IMR-90 (cell line): Measurements from ENCODE around the gene SGMS1. TPM values are rescaled to one million over a fixed set of nuclear protein-coding genes. Genes with fewer than 3 reads are reported as not detected.

Source experiments
- ATAC-seq: fragments of 200-7000 bp; cut with Tn5 transposase; 2 replicates; pipeline ENCODE4 v1.9.1; 2020; ENCODE audit warnings: low read depth, mild to moderate bottlenecking, moderate library complexity
- BruUV-seq: library from RNA; stranded (reverse); fragments of 400-500 nt; replicated peaks from 2 replicates; lab custom pipeline; 2021; lab: Mats Ljungman, UMichigan
- CTCF ChIA-PET: fragments of 300-600 bp; formaldehyde crosslinking; extraction: SDS; loops from one replicate; lab custom pipeline; 2021; ENCODE audit warnings: antibody characterized with exemption; lab: Yijun Ruan, JAX
- POLR2A ChIA-PET: fragments of 300-600 bp; sonication (Branson Sonifier 250); formaldehyde crosslinking; loops from one replicate; lab custom pipeline; 2022; ENCODE audit warnings: antibody characterized with exemption; ENCODE audit not compliant: unreplicated experiment; lab: Charles Lee
- DNase-seq: peaks from one replicate; pipeline ENCODE4 v3.0.0; 2013
- H2AFZ ChIP-seq: replicated peaks from 2 replicates; pipeline ENCODE3; 2013; ENCODE audit warnings: low read length, mild to moderate bottlenecking; ENCODE audit not compliant: poor library complexity
- H2AK5ac ChIP-seq: 2 replicates; pipeline ENCODE4 v1.6.1; 2013; ENCODE audit warnings: low read depth, low read length, inconsistent platforms
- H2AK9ac ChIP-seq: replicated peaks from 2 replicates; pipeline ENCODE3; 2013; ENCODE audit warnings: mild to moderate bottlenecking, low read depth, low read length, moderate library complexity; ENCODE audit not compliant: poor library complexity
- H2BK120ac ChIP-seq: 2 replicates; pipeline ENCODE4 v1.6.1; 2013; ENCODE audit warnings: low read depth, low read length, inconsistent platforms
- H2BK15ac ChIP-seq: 3 replicates; pipeline ENCODE4 v1.6.1; 2013; ENCODE audit warnings: low read depth, low read length, inconsistent platforms
- H2BK20ac ChIP-seq: 2 replicates; pipeline ENCODE4 v1.6.1; 2013; ENCODE audit warnings: low read depth, mild to moderate bottlenecking, inconsistent platforms, low read length, moderate library complexity
- H2BK5ac ChIP-seq: 2 replicates; pipeline ENCODE4 v1.6.1; 2013; ENCODE audit warnings: mild to moderate bottlenecking, low read depth, low read length, inconsistent platforms; ENCODE audit not compliant: poor library complexity, severe bottlenecking
- H3K14ac ChIP-seq: replicated peaks from 2 replicates; pipeline ENCODE4 v1.6.1; 2013; ENCODE audit warnings: low read depth, low read length, inconsistent platforms
- H3K18ac ChIP-seq: 2 replicates; pipeline ENCODE4 v1.6.1; 2013; ENCODE audit warnings: low read depth, low read length, control low read depth
- H3K23ac ChIP-seq: 2 replicates; pipeline ENCODE4 v1.6.1; 2013; ENCODE audit warnings: low read depth, low read length, inconsistent platforms
- H3K27ac ChIP-seq: 2 replicates; pipeline ENCODE4 v1.5.1; 2013; ENCODE audit warnings: mild to moderate bottlenecking, control low read depth, low read length; ENCODE audit not compliant: insufficient read depth
- H3K27me3 ChIP-seq: 2 replicates; pipeline ENCODE4 v1.6.1; 2013; ENCODE audit warnings: low read length; ENCODE audit not compliant: control insufficient read depth, insufficient read depth
- H3K36me3 ChIP-seq: 2 replicates; pipeline ENCODE4 v1.6.1; 2013; ENCODE audit warnings: low read length, mixed read lengths; ENCODE audit not compliant: control insufficient read depth, insufficient read depth
- H3K4ac ChIP-seq: 2 replicates; pipeline ENCODE4 v1.6.1; 2013; ENCODE audit warnings: low read depth, low read length, inconsistent platforms
- H3K4me1 ChIP-seq: 2 replicates; pipeline ENCODE4 v1.6.1; 2013; ENCODE audit warnings: low read length, mixed read lengths; ENCODE audit not compliant: control insufficient read depth, insufficient read depth
- H3K4me2 ChIP-seq: 2 replicates; pipeline ENCODE4 v1.6.1; 2013; ENCODE audit warnings: low read depth, mild to moderate bottlenecking, control low read depth, low read length, moderate library complexity
- H3K4me3 ChIP-seq: 2 replicates; pipeline ENCODE4 v1.5.1; 2013; ENCODE audit warnings: low read depth, mild to moderate bottlenecking, control low read depth, low read length, moderate library complexity; ENCODE audit not compliant: insufficient read depth
- H3K56ac ChIP-seq: 2 replicates; pipeline ENCODE4 v1.6.1; 2013; ENCODE audit warnings: low read length, inconsistent platforms; ENCODE audit not compliant: insufficient read depth; ENCODE audit errors: extremely low read depth
- H3K79me1 ChIP-seq, 2 experiments: 2 replicates each; pipeline ENCODE4 v1.6.1; 2013; ENCODE audit warnings: low read length in 2 of 2, inconsistent platforms in 1 of 2, low read depth in 1 of 2
- H3K9ac ChIP-seq: 2 replicates; pipeline ENCODE4 v1.6.1; 2013; ENCODE audit warnings: low read depth, low read length, control low read depth
- H3K9me1 ChIP-seq: 2 replicates; pipeline ENCODE4 v1.6.1; 2013; ENCODE audit warnings: low read length, inconsistent platforms; ENCODE audit not compliant: insufficient read depth
- H3K9me3 ChIP-seq: 2 replicates; pipeline ENCODE4 v1.6.1; 2013; ENCODE audit warnings: low read length; ENCODE audit not compliant: control insufficient read depth, insufficient read depth
- H4K20me1 ChIP-seq: 2 replicates; pipeline ENCODE4 v1.6.1; 2013; ENCODE audit warnings: low read length, inconsistent platforms; ENCODE audit not compliant: insufficient read depth
- H4K5ac ChIP-seq: 2 replicates; pipeline ENCODE4 v1.6.1; 2013; ENCODE audit warnings: mild to moderate bottlenecking, low read depth, low read length, control low read depth
- H4K8ac ChIP-seq, 2 experiments: 2 replicates each; pipeline ENCODE4 v1.6.1; 2013; ENCODE audit warnings: low read depth in 2 of 2, low read length in 2 of 2, control low read depth in 1 of 2, inconsistent platforms in 1 of 2
- H4K91ac ChIP-seq: 2 replicates; pipeline ENCODE4 v1.6.1; 2013; ENCODE audit warnings: low read depth, low read length, inconsistent platforms; ENCODE audit not compliant: insufficient read depth
- CEBPB ChIP-seq: IDR thresholded peaks from 2 replicates; pipeline ENCODE4 v1.6.1; 2012; ENCODE audit warnings: low read depth, low read length, improper control_type of control experiment
- FOS ChIP-seq: fragments of 150-350 bp; IDR thresholded peaks from 2 replicates; pipeline ENCODE4 v1.6.1; 2016; ENCODE audit warnings: low read depth, low read length
- MAFK ChIP-seq: IDR thresholded peaks from 2 replicates; pipeline ENCODE4 v1.6.1; 2012; ENCODE audit warnings: low read depth, low read length, improper control_type of control experiment
- whole genome bisulfite sequencing, 2 experiments: methylation state at CpG; one replicate each; pipeline versions ENCODE4 v1.1.5 to v1.1.7; 2013; ENCODE audit warnings: missing lambda C conversion rate in 2 of 2; ENCODE audit not compliant: insufficient read length in 1 of 2; ENCODE audit errors: extremely low coverage in 2 of 2; 5-methylcytosine and 5-hydroxymethylcytosine counted together
- dilution Hi-C: fragments of 300-500 bp; cut with HindIII; formaldehyde crosslinking; loops from one replicate; pipeline ENCODE4 v1.14.3; 2018; ENCODE audit warnings: low sequenced_read_pairs; ENCODE audit not compliant: unreplicated experiment
- in situ Hi-C: fragments of 300-500 bp; cut with MboI; formaldehyde crosslinking; loops from 3 replicates; pipeline ENCODE4 v1.14.3; 2019; ENCODE audit warnings: low sequenced_read_pairs, inconsistent platforms, mixed read lengths
- intact Hi-C: fragments of 100-400 bp; cut with micrococcal nuclease; formaldehyde crosslinking; loops from 2 replicates; pipeline ENCODE4 v1.10.0; 2022
- polyA plus RNA-seq, 3 experiments: library from polyadenylated mRNA; depleted of rRNA; stranded (reverse); fragments of >200 nt; gene quantifications; 2 replicates each; pipeline ENCODE4 v1.2.3, GENCODE V29; 2012; ENCODE audit warnings: low replicate concordance in 1 of 3
- total RNA-seq: library from RNA; depleted of rRNA; stranded (reverse); fragments of >200 nt; gene quantifications from 2 replicates; pipeline ENCODE4 v1.2.3, GENCODE V29; 2012

Gene SGMS1
- total and polyA plus RNA-seq, 2 of the 4 experiments (the other 2 are of a cell fraction), result 9.8 to 30.8 TPM

GRCh38 chr10:50511492-50512213 is 112.1 kb downstream of the SGMS1 start:
- no peak overlapping the region for H4K5ac ChIP-seq
- H3K14ac ChIP-seq, result 0 out of 2 replicates have a peak overlapping the region, but pooled peaks have one; percentile 2
- WGBS, 2 experiments, result 67% methylated on average over 1 of the region's 5 CpGs; no CpG with 5 or more reads in 1 of the 2 experiments
- peaks cover 0 to 32% of the 10 kb centered on the region in 2 experiments; a peak in 2 of 4 replicates for H3K79me1 ChIP-seq
- no peak overlapping the region for H3K4me3 ChIP-seq
- POLR2A ChIA-PET, result no interaction called here
- no peak overlapping the region for H4K91ac ChIP-seq
- dilution Hi-C loops (no loop called here), in situ Hi-C loops (no loop called here), intact Hi-C loops (loop anchor here (5.0 kb wide), 1 partner anchor 111 kb away; the partner anchor contains the start of gene SGMS1)
- 0 out of 3 replicates have a peak overlapping the region, but pooled peaks have one; percentile 19 for H2BK15ac ChIP-seq
- H3K56ac ChIP-seq, result no peak overlapping the region
- no peaks in the 10 kb centered on the region; the same call in 1 of the 2 replicates for H3K36me3 ChIP-seq
- no peak overlapping the region for H3K9ac ChIP-seq
- TF ChIP-seq FOS (peak; percentile 57), CEBPB (peak; percentile 96), MAFK (no peak)
- DNase-seq (peak; percentile 80), ATAC-seq (peak; percentile 48)
- H3K18ac ChIP-seq, result peak overlapping the region; percentile 24; the same call in 1 of the 2 replicates
- H2AK5ac ChIP-seq, result no peak overlapping the region; the same call in 1 of the 2 replicates
- peaks cover 8% of the 10 kb centered on the region for H3K9me1 ChIP-seq
- peak overlapping the region; percentile 5; the same call in 1 of the 2 replicates for H3K4me2 ChIP-seq
- H3K4me1 ChIP-seq, result peaks cover 12% of the 10 kb centered on the region
- no peaks in the 10 kb centered on the region for H3K27me3 ChIP-seq
- H3K23ac ChIP-seq, result no peak overlapping the region
- H3K9me3 ChIP-seq, result no peaks in the 10 kb centered on the region
- H2BK20ac ChIP-seq, result no peak overlapping the region
- no peak overlapping the region for H2AFZ ChIP-seq
- no TSS peak for BruUV-seq
- no peak overlapping the region for H2AK9ac ChIP-seq
- CTCF ChIA-PET, result no interaction called here
- H3K27ac ChIP-seq, result no peak overlapping the region
- peaks cover 11% of the 10 kb centered on the region for H4K20me1 ChIP-seq
- H2BK5ac ChIP-seq, result no peak overlapping the region
- no peak overlapping the region for H3K4ac ChIP-seq
- no peak overlapping the region for H4K8ac ChIP-seq
- no peak overlapping the region for H2BK120ac ChIP-seq
